GM19043 (cell line): ENCODE results near the gene ZNF385C.

ENCODE experiments used
- ATAC-seq: cut with Tn5 transposase; IDR thresholded peaks from one replicate; pipeline ENCODE4 v1.9.1; 2021; ENCODE audit warnings: low read depth; ENCODE audit not compliant: unreplicated experiment

The ZNF385C gene

DNA sequence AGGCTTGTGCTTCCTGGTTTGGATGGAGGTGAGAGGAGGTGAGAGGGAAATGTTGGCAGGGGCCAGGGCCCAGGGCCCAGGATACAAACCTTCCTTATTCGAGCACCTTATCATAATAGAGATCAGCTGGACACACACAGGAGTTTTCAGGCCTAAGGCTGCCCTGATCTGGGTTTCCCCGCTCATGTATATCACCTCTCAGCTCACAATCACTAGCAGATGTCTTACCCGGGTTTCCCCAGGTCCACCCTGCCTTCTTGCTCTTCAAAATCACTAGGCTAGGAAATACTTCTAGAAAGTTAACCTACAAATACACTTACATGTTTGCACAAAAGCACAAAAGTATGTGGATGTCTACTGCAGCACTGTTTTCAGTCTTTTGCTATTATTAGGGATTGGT is 28.6 kb upstream of the ZNF385C start:
- ATAC-seq = no peak

DNA sequence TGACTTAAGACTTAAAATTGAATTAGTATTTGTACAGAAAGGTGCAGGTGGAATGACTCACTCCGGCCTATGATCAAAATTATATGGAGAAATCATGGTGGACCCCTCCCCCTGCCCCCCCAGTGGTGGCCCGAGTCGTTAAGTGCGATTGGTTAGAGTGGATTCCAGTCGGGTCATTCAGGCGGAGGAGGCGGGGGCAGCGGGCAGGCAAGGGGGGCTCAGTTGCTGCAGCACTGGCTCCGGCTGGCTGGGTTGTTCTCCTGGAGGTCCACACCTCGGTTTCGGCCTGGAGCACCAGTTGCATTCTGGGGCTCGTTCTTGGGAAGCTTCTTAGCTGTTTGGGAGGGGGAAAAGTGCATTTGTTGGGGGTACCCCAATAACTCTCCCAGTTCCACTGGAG is 27.3 kb upstream of the ZNF385C start:
- ATAC-seq = no peak

DNA sequence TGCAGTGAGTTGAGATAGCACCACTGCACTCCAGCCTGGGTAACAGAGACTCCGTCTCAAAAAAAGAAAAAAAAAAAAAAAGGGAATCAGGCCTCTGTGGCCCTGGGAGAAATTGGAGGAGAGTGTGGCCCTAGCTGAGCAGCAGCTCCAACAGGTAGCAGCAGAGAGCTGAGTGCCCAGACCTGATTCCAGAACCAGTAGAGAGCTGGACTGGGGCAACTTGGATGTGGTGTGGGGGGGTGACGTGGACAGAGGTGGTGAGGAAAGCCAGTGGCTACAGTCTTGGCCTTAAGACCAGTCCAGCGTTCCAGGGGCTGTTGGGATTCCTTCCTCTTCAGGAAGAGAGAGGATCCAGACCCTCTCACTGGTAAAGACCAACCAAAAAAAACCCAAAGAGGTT is 26.0 kb upstream of the ZNF385C start:
- ATAC-seq = no peak

DNA sequence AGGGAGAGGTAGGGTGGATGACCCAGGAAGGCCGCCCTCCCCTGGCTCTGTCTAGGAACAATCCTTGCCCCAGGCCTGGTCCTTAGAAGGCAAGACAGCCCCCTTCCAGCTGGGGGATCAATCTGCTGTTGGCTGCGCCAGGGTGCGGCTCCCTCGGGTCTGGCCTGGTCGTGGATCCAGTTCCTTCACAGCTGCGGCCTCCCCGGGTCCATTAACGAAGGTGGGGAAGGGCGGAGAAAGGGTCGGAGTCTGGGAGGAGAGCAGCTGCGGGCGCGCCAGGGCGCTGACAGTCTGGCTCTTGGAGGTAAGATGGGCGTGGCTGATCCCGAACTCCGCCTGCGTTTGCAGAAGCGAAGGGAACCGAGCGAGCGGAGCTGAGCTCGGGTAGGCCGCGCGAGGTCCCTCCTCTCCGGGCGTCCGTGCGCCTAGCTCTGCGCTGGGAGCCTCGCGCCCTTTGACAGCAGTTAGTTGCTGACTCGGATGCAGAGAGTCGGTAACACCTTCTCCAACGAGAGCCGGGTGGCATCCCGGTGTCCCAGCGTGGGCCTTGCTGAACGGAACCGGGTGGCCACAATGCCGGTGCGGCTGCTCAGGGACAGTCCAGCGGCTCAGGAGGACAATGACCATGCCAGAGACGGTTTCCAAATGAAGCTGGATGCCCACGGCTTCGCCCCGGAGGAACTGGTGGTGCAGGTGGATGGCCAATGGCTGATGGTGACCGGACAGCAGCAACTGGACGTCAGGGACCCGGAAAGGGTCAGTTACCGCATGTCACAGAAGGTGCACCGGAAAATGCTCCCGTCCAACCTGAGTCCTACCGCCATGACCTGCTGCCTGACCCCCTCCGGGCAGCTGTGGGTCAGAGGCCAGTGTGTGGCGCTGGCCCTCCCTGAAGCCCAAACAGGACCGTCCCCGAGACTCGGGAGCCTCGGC is 24.4 kb upstream of the ZNF385C start, which contains the start of gene HSPB9:
Gene HSPB9, plus strand, starts transcription at position 434 of the 933 bp plus-strand sequence. Its CDS starts 47 bp downstream, at position 481.
- ATAC-seq = no peak

DNA sequence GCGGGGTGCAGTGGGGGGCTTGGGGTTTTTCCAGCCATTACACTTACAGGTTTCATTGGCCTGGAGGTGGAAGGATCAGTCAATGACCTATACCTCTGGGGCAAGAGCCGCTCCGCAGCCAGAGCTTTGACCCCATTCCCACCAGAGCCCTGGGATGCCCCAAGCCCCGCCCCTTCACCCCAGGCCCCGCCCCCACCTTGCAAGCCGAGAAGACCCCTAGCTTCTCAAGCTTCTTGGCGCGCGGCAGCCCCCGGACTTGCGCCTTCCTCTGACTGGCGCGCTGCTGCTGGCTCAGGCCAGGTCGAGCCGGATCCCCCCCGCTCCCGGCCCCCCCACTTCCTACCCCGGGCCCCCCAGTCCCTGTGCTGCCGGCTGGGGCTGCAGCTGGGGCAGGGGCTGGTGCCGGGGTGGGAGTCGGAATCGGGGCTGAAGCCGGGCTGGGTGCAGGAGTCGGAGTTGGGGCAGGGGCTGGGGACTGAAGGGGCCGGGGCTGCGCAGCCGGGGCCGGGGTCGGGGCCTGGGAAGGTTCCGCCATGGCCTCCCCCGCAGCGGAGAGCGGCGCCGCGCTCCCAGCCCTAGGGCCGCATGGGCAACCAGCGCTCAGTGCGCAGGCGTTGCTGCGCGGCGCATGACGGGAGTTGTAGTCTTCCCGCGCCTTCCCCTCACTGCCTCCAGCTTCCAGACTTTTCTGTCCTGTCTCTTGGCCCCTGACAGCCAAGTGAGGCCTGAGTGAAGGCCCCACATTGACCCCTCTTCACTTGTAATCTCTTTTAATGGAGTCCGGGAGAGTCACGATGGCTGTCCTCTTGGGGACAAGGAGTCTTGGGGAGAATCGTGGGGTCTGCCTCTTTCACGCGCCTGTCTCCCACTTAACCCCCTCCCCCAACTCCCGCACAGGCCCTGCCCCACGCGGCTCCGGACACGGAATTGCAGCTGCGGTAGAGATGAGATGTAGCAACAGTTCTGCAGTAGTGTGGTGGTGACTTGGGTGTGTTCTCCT is 22.8 kb upstream of the ZNF385C start, which contains the start of gene KAT2A:
Gene KAT2A, minus strand, starts transcription at position 598 of the 1,000 bp plus-strand sequence. Its CDS starts 63 bp downstream, at position 535.
- ATAC-seq = peak; percentile 63

DNA sequence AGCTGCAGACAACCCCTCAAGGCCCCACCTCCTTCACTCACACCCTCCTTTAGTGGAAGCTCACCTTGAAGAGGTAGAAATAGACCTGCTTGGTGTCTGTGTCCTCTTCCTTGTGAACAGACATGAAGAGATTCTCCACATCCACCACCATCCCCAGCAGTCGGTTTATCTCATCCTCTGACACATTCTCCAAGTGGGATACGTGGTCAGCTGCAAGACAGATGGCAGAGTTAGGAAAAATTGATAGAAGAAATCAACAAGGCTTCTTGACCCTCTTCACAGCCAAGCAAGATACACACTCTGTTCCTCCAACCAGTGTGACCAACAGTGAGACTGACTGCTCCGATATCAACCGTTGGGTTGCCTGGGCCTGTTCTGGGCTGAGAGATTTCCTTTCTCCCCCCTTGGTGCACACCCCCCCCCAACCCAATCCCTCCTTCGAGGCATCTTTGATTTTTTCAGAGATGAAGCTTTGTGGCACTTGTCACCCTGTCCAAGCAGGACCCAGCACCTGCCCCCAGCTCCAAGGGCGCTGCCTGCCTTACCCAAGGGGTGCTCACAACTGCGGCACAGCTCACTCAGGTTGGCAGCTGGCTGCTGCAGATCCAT is 22.0 kb upstream of the ZNF385C start:
- no peak for ATAC-seq

DNA sequence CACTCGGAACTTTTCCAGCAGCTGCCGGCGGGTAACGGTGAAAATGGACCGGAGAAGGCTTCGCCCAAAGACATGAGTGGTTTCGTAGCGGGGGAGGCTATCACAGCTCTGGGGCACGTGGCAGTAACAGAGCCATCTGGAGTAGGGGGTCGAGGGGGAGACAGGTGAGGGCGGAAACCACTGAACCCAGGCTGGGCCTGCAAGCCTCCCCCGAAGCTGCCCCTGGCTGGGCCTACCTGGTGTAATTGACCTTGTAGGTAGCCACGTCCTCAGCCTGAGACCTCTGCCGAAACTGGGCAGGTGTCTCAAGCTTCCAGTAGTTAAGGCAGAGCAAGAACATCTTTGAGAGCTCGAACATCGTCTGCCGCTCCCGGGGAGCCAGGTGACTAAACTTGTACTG is 21.0 kb upstream of the ZNF385C start:
- no peak for ATAC-seq

DNA sequence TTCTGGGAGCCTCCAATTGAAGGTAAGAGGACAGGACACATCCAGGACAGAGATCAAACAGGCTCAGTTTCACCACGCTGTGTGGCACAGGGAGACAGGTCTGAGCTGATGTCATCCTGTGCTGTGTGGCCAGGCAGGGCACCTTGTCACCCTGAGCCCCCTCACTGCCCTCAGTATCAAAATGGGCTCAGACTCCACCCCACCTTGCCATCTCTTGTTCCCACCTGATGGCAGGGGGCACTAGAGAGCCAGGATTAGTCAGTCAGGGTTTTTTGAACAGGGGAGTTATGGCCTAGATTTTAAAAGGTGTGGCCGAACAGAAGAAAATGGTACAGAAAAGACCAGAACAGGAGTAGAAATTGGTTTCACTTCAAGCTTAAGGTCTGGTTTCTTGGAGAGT is 20.3 kb upstream of the ZNF385C start:
- ATAC-seq = no peak

DNA sequence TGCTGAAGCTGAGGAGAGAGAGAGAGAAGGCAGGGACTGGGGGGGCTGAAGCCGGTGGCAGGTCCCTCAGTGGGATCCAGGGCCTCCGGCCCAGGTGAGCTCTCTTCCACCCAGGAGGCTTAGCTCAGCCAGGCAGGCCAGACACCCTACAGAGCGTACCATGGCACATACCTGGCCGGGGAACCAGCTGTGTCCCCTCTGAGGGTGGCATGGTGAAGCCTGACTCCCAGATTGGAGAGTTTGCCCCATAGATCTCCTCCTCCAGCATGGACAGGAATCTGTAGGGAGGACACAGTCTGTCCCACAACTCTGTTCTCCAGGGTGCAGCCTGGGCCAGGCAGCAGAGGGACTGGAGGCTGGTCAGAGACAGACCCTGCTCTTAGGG is 19.8 kb upstream of the ZNF385C start:
- ATAC-seq = no peak

DNA sequence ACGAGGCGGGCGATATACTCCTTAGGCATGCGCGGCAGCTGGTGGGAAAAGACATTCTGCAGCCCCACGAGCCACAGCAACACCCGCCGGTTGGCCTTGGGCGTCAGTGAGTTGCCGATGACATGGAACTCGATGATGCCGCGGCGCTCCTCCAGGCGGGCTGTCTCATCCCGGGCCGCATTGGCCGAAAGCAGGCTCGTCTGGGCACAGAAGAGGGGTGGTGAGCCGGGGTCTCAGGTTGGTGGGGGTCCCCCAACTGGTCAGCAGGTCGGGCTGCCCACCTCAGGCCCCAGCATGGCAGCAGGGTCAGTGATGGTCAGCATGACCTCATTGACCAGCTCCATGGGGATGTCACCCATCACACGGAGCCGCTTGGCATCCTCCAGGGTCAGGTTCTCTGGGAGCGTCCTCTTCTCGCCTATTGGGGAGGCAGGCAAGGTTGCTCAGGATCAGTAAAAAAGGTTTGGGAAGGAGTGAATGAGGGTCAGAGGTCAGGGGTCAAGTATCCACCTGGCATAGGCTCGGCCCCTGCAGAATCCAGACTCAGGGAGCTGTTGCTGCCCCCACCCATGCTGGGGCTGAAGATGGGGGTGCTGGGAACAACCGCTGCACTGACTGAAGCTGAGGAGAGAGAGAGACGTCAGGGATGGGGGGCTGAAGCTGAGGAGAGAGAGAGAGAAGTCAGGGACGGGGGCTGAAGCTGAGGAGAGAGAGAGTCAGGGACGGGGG is 19.3 kb upstream of the ZNF385C start:
- no peak for ATAC-seq

DNA sequence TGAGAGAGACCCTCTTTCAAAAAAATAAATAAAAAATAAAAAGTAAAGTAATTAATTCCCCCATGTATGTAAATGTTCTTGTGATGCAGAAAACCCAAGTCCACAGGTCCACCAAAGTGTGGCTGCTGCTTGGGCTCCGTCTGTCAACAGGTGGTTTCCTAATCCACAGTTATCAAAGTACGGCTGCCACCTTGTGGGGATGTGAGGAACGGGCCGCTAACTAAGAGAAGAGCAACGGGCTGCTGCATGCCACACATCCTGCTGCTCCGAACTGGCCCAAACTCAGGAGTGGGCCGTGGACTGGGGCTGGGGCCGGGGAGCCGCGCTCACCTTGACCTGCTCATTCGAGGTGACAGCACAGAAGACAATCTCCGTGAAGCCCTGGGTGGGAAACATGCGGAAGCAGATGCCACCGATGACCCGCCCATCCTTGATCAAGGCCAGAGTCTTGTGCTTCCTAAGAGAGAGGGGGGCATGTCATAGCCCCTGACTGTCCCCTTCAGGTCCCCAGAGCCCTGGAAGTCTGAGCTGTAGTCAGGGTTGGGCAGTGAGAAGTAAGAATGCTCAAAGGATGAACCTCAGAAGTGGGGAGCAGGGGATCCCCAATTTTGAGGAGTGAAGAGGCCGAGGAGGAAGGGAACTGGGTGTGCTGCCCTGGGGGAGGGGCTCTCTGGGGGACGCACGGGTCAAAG is 18.6 kb upstream of the ZNF385C start:
- ATAC-seq = no peak

DNA sequence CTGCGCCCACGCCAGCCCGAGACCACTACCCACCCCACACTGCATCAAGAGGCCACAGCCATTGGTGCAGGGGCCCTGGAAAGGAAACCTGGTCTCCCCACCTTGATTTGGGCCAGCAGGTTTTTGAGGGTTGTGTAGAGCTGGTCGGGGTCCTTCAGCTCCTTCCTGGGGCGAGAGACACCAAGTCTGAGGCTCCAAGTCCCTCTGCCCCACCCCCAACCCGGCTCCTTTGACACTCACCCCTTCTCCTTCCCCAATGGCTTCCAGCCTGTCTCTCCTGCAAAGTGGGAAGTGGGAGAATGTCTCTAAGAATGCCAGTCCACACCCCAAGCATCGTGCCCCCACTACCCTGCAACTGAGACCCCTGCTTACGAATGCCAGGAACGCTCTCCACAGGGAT is 15.8 kb upstream of the ZNF385C start:
- ATAC-seq = no peak

DNA sequence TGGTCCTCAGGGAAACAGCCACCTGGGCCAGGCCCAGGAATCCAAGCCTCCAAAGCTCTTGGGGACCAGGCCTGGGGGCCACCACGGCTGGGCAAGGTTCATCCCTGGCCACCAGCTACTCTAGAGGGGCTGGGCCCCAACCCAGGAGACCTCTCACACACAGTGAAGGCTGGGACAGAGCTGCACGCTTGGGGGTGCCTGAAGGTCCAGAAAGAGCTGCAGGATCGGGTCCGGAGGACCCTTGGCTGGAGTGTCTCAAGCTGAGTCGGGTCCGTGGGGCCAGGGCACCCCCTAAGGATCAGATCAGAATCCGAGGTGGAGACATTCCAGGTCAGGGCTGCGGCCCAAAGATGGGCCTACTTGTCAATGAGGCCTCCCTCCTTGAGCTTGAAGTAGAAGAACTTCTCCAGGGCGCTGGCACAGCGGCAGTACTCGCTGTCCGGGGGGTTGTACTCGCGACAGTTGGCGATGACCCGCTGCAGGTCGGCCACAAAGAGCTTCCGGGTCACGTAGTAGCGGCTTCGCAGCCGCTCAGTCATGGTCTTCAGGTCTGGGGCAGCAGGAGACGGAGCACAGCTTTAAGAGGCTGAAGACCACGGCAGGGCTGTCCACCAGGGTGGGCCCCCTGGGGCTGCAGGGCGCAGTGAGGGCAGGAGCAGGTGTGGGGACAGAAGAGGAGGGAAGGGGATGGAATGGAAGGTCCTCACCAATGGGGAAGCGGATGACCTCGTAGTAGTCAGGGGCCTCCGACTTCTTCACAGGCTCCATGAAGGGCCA is 15.2 kb upstream of the ZNF385C start:
- no peak for ATAC-seq

DNA sequence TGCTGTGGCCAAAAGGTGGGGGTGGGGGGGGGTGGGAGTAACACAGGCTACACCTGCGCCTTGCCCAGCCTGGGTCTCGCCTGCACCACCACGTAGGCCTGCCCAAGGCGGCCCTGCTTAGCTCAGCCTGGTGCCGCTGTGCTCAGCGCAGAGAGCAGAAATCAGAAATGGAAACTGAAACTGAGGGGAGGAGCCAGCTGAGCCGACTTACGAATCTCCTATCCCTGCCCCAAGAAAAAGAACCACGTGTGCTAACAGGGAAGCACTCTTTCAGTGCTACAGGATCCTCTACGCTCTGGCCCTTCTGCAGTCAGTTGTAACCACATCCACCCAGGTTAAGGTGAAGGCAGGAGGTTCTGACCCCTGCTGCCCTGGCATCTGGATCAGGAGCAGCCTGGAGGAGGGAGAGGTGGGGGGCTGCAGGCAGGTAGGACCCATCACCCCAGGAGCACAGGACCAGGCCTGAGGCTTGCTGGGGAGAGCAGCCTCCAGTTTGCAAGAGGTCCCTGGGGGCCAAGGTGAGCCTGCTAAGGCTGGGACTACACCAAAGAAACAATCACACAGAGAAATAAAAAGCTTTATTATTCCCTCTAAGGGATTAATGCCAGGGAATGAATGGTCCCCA is 14.4 kb upstream of the ZNF385C start, which contains the start of gene DHX58:
Gene DHX58, minus strand, starts transcription at position 163 of the 625 bp plus-strand sequence. CDS start 822 bp downstream, outside the sequence.
- peak; percentile 71 for ATAC-seq

DNA sequence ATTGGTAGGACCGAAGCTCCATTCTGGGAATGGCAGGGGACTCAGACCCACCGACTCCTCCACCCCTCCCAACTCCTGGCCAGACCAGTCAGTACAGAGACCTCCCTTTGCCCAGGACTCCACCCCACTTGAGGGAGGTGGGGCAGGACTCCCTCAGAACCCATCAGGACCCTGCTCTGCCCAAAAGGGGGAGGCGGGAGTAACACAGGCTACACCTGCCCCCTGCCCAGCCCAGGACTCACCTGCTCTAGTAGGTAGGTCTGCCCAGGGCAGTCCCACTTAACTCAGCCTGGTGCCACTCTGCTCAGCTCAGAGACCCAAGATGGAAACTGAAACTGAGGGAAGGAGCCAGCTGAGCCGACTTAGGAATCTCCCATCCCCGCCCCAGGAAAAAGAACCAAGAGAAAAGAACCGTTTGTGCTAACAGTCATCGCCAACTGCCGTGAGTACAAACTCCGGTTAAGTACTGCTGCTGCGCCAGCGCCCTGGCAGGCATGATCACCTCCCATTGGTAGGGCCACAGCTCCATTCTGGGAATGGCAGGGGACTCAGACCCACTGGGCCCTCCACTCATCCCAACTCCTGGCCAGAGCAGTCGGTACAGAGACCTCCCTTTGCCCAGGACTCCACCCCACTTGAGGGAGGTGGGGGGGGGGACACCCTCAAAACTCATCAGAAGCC is 13.7 kb upstream of the ZNF385C start:
- ATAC-seq = no peak

DNA sequence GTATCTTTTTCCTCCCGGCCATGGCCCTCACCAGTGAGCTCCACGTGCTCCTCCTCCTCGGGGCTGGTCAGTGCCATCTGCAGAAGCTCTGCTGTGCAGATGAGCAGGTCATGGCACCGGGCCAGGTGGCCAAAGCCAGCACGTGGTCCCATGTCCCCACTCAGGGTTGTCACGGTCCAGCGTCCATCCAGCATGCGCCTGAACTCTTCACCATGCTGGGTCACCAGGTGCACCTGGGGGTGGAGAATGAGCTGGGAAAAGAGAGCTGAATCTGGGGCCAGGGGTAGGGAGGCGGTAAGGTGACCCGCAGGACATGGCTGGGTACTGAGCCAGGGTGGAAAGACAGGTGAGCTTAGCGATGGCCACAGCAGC is 13.0 kb upstream of the ZNF385C start:
- no peak for ATAC-seq
